CD4-positive, alpha-beta T cell (primary cell): ENCODE results near the gene GAREM2. TPM values are rescaled to one million over a fixed set of nuclear protein-coding genes. Genes with fewer than 3 reads are reported as not detected.

Experiments used
- ATAC-seq: fragments of 200-7000 bp; cut with Tn5 transposase; one replicate; pipeline ENCODE4 v1.10.0; 2022; ENCODE audit warnings: mild to moderate bottlenecking; ENCODE audit not compliant: poor library complexity
- CTCF ChIA-PET: fragments of 350-600 bp; sonication (Branson Sonifier 250); formaldehyde crosslinking; loops from one replicate; lab custom pipeline; 2021; ENCODE audit warnings: antibody characterized with exemption, inconsistent platforms; lab: Charles Lee
- POLR2A ChIA-PET: fragments of 350-600 bp; sonication (Branson Sonifier 250); formaldehyde crosslinking; loops from one replicate; lab custom pipeline; 2021; ENCODE audit warnings: antibody characterized with exemption, inconsistent platforms; lab: Charles Lee
- DNase-seq, 14 experiments: peaks; one replicate each; pipeline ENCODE4 v3.0.0-alpha.2; 2013 to 2020; ENCODE audit warnings: mixed read lengths in 2 of 14
- H3K27ac ChIP-seq, 2 donors: one replicate each; pipeline versions ENCODE4 v1.5.1 to v1.7.0; 2013; ENCODE audit warnings: low read length in 2 of 2, low read depth in 1 of 2, mild to moderate bottlenecking in 1 of 2
- H3K27me3 ChIP-seq, 2 experiments: 1 replicate in 1 of 2; 2 replicates in 1 of 2; pipeline versions ENCODE4 v1.6.1 to v1.7.0; 2013; ENCODE audit warnings: low read length in 2 of 2, control low read depth in 1 of 2, mild to moderate bottlenecking in 1 of 2, moderate library complexity in 1 of 2; ENCODE audit not compliant: insufficient read depth in 2 of 2, control insufficient read depth in 1 of 2
- H3K36me3 ChIP-seq: one replicate; pipeline ENCODE4 v1.6.1; 2013; ENCODE audit warnings: low read length, control low read depth; ENCODE audit not compliant: insufficient read depth
- H3K4me1 ChIP-seq: one replicate; pipeline ENCODE4 v1.6.1; 2013; ENCODE audit warnings: low read length, control low read depth; ENCODE audit not compliant: insufficient read depth
- H3K4me3 ChIP-seq: one replicate; pipeline ENCODE4 v1.5.1; 2013; ENCODE audit warnings: mild to moderate bottlenecking, low read length, moderate library complexity
- H3K9me3 ChIP-seq, 2 experiments: 1 replicate in 1 of 2; 2 replicates in 1 of 2; pipeline versions ENCODE4 v1.6.1 to v1.7.0; 2013; ENCODE audit warnings: low read length in 2 of 2, mild to moderate bottlenecking in 2 of 2, control low read depth in 1 of 2, moderate library complexity in 1 of 2; ENCODE audit not compliant: control insufficient read depth in 1 of 2, insufficient read depth in 1 of 2
- H3K27ac Mint-ChIP-seq: one replicate; pipeline ENCODE4 v1.8.0; 2020; ENCODE audit warnings: mixed read lengths
- H3K27me3 Mint-ChIP-seq: one replicate; pipeline ENCODE4 v1.8.0; 2021; ENCODE audit warnings: mixed read lengths
- H3K36me3 Mint-ChIP-seq: one replicate; pipeline ENCODE4 v1.8.0; 2021; ENCODE audit warnings: low read depth, mixed read lengths
- H3K4me1 Mint-ChIP-seq: one replicate; pipeline ENCODE4 v1.8.0; 2021; ENCODE audit warnings: low read depth, mixed read lengths
- H3K4me3 Mint-ChIP-seq: one replicate; pipeline ENCODE4 v1.8.0; 2020; ENCODE audit warnings: mild to moderate bottlenecking, mixed read lengths
- H3K9me3 Mint-ChIP-seq: one replicate; pipeline ENCODE4 v1.8.0; 2020; ENCODE audit warnings: mixed read lengths
- intact Hi-C, 2 experiments: fragments of 100-400 bp; cut with DNase I in 1 of 2; cut with micrococcal nuclease in 1 of 2; formaldehyde crosslinking; loops; one replicate each; pipeline versions ENCODE4 v1.15.1 to v1.9.0; 2023 to 2025; cut with DNase I, micrococcal nuclease
- total RNA-seq, 174 experiments: library from RNA in 2 of 174; stranded (reverse) in 2 of 174; gene quantifications; one replicate each; pipeline ENCODE4 v1.2.3 and lab custom pipeline; 2021 to 2026
- TF ChIP-seq, protein P1 (sequence below): fragments of 200-600 bp; IDR thresholded peaks from one replicate; pipeline ENCODE4 v1.8.0; 2022; ENCODE audit warnings: antibody characterized with exemption, mild to moderate bottlenecking

GAREM2 gene
- total RNA-seq, 2 experiments from 2014 or later = 4.3 to 7.3 TPM

GRCh38 chr2:26179446-26179913 is 6.6 kb downstream of the GAREM2 start:
- H3K9me3 Mint-ChIP-seq = no peaks in the 10 kb centered on the region
- Histone ChIP-seq H3K36me3 (no peaks in the 10 kb centered on the region), H3K9me3 (peaks cover 0 to 5% of the 10 kb centered on the region in 2 experiments), H3K4me1 (peaks cover 20% of the 10 kb centered on the region), H3K27ac (no peak overlapping the region), H3K27me3 (peaks cover 27 to 39% of the 10 kb centered on the region in 2 experiments), H3K4me3 (peak overlapping the region; percentile 41)
- TF ChIP-seq, protein P1, sequence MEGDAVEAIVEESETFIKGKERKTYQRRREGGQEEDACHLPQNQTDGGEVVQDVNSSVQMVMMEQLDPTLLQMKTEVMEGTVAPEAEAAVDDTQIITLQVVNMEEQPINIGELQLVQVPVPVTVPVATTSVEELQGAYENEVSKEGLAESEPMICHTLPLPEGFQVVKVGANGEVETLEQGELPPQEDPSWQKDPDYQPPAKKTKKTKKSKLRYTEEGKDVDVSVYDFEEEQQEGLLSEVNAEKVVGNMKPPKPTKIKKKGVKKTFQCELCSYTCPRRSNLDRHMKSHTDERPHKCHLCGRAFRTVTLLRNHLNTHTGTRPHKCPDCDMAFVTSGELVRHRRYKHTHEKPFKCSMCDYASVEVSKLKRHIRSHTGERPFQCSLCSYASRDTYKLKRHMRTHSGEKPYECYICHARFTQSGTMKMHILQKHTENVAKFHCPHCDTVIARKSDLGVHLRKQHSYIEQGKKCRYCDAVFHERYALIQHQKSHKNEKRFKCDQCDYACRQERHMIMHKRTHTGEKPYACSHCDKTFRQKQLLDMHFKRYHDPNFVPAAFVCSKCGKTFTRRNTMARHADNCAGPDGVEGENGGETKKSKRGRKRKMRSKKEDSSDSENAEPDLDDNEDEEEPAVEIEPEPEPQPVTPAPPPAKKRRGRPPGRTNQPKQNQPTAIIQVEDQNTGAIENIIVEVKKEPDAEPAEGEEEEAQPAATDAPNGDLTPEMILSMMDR = no peak
- H3K4me3 Mint-ChIP-seq = no peak overlapping the region
- ATAC-seq = no peak
- ChIA-PET CTCF (no interaction called here), POLR2A (no interaction called here)
- H3K4me1 Mint-ChIP-seq = peaks cover 7% of the 10 kb centered on the region
- intact Hi-C loops = no loop called here
- peaks cover 31% of the 10 kb centered on the region for H3K27me3 Mint-ChIP-seq
- no peaks in the 10 kb centered on the region for H3K36me3 Mint-ChIP-seq
- no peak overlapping the region for H3K27ac Mint-ChIP-seq
- peak in 1 of 14 experiments; percentile 17 for DNase-seq

DNA sequence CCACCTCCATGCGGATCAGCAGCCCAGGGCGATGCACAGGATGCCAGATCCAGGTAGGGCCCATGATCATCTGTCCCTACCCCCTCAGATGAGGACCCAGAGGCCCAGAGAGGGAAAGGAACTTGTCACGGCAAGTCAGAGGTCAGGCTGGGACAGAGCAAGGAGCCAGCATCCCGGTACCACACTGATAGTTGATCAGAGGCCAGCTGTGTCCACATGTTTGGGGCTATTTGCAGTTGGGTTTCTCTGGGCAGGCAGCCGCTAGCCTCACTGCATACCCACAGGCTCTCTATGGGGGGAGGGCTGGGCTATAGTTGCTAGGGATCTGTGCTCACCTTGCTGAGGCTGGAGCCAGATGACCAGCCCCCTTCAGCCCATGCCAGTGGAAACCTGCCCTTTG is 9.6 kb downstream of the GAREM2 start:
- Histone ChIP-seq H3K4me1 (peaks cover 35% of the 10 kb centered on the region), H3K36me3 (no peaks in the 10 kb centered on the region), H3K27ac (no peak overlapping the region), H3K27me3 (peaks cover 15 to 16% of the 10 kb centered on the region in 2 experiments), H3K4me3 (no peak overlapping the region), H3K9me3 (peaks cover 0 to 5% of the 10 kb centered on the region in 2 experiments)
- H3K27me3 Mint-ChIP-seq = peaks cover 17% of the 10 kb centered on the region
- no peak overlapping the region for H3K27ac Mint-ChIP-seq
- peaks cover 24% of the 10 kb centered on the region for H3K4me1 Mint-ChIP-seq
- peak overlapping the region; percentile 35 for H3K4me3 Mint-ChIP-seq
- TF ChIP-seq, protein P1 = no peak
- ATAC-seq (no peak), DNase-seq (no peak)
- POLR2A ChIA-PET = no interaction called here
- no peaks in the 10 kb centered on the region for H3K36me3 Mint-ChIP-seq
- no peaks in the 10 kb centered on the region for H3K9me3 Mint-ChIP-seq
- CTCF ChIA-PET = no interaction called here
- intact Hi-C loops = loop anchor here in 1 of 2 experiments (5.0 to 10.0 kb wide), 3 partner anchors 305 to 1712 kb away; partner anchors contain the start of genes ASXL2, BABAM2, DTNB and RBKS

DNA sequence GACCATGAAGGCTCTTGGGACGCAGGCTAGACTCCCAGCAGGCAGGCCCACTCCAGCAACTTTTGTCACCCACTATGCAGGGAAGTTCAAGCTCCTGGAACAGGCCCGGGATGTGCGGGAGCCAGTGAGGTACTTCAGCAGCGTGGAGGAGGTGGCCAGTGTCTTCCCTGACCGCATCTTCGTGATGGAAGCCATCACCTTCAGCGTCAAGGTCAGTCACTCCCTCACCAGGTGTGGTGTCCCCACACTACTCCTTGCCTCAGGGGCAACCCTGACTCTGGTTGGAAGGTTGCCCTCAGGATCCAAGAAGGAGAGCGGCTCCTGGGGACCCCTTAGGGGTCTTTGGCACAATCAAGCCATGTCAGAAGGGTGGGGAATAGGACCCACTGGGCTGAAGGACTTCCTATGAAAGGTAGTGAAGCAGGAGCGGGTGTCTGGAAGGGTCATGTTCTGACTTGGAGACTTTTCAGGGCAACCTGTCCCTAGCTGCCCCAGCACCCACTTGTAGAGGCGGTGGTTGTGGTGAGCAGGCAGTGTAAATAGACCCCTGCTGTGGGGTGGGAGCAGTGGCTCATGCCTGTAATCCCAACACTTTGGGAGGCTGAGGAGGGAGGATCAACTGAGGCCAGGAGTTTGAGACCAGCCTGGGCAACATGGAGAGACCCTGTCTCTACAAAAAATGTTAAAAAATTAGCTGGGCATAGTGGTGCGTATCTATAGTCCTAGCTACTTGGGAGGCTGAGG is 10.2 kb downstream of the GAREM2 start:
- POLR2A ChIA-PET = interaction anchor here (1.9 to 2.6 kb wide), 3 partner anchors 11 to 116 kb away, joined by 10 to 30 read pairs (median 22); partner anchors contain the start of genes GAREM2, HADHA and HADHB
- Mint-ChIP-seq H3K27ac (peak overlapping the region; percentile 62), H3K4me1 (peaks cover 26% of the 10 kb centered on the region)

More for the DNA sequence above, 10.2 kb downstream of the GAREM2 start:
- Histone ChIP-seq H3K4me1 (peaks cover 37% of the 10 kb centered on the region), H3K36me3 (no peaks in the 10 kb centered on the region), H3K27me3 (peaks cover 10 to 14% of the 10 kb centered on the region in 2 experiments), H3K9me3 (peaks cover 0 to 5% of the 10 kb centered on the region in 2 experiments), H3K27ac (no peak overlapping the region), H3K4me3 (no peak overlapping the region)
- TF ChIP-seq, protein P1 = no peak
- DNase-seq (peak in 1 of 14 experiments; percentile 17), ATAC-seq (no peak)
- Mint-ChIP-seq H3K9me3 (no peaks in the 10 kb centered on the region), H3K27me3 (peaks cover 17% of the 10 kb centered on the region), H3K4me3 (peak overlapping the region; percentile 70), H3K36me3 (no peaks in the 10 kb centered on the region)
- CTCF ChIA-PET = interaction anchor here (1.5 to 1.8 kb wide), 2 partner anchors 11 to 17 kb away, joined by 5 to 13 read pairs; no protein-coding TSS in a partner anchor
- intact Hi-C loops = loop anchor here in 1 of 2 experiments (5.0 to 10.0 kb wide), 3 partner anchors 306 to 1712 kb away; partner anchors contain the start of genes ASXL2, BABAM2, DTNB and RBKS
